SHP77 (cell line): ENCODE data around the gene NRTN.
A peak's percentile ranks its signal among the peaks of the same experiment; 100 is the strongest.
"Not testable (repeated sequence)": the region's sequence is repeated elsewhere in the genome, so short reads cannot be mapped to it uniquely, and the experiment has no call there.

Source experiments
- DNase-seq, 2 experiments: peaks; one replicate each; lab custom pipeline; 2025; lab: John Stamatoyannopoulos, UW

Gene NRTN

GRCh38 chr19:5804516-5805461 is at the start of gene NRTN:
TSS of gene NRTN (plus strand) at chr19:5805067. CDS start at chr19:5824166, 19,099 bp downstream.
- DNase-seq, result peak; percentile 36 to 48

GRCh38 chr19:5762608-5763217 is 42.2 kb upstream of the NRTN start:
- no peak for DNase-seq

- DNase-seq, result no peak
These were observed 39.6 kb upstream of the NRTN start for GRCh38 chr19:5765220-5765619.

GRCh38 chr19:5767949-5768348 is 36.9 kb upstream of the NRTN start:
- DNase-seq, result no peak

- DNase-seq, result no peak
These were observed 32.5 kb upstream of the NRTN start for GRCh38 chr19:5772416-5772815.

- DNase-seq, result no peak
These were observed 31.6 kb upstream of the NRTN start for GRCh38 chr19:5773276-5773675.

GRCh38 chr19:5774921-5775320 is 29.9 kb upstream of the NRTN start:
- no peak for DNase-seq

- DNase-seq, result no peak
These were observed 29.1 kb upstream of the NRTN start for GRCh38 chr19:5775668-5776309.

- no peak for DNase-seq
These were observed 26.5 kb upstream of the NRTN start for GRCh38 chr19:5778402-5778801.

- DNase-seq, result not testable (repeated sequence)
These were observed 24.0 kb upstream of the NRTN start for GRCh38 chr19:5780916-5781315.

GRCh38 chr19:5782322-5782721 is 22.5 kb upstream of the NRTN start:
- no peak for DNase-seq

GRCh38 chr19:5782945-5783919 is 21.6 kb upstream of the NRTN start:
- DNase-seq, result no peak

GRCh38 chr19:5784581-5785147 is 20.2 kb upstream of the NRTN start, which contains the start of gene PRR22:
TSS of gene PRR22 (minus strand) at chr19:5784746. CDS start at chr19:5784660, 86 bp downstream.
- no peak for DNase-seq

GRCh38 chr19:5785423-5785822 is 19.4 kb upstream of the NRTN start:
- DNase-seq, result no peak

GRCh38 chr19:5786593-5787408 is 18.1 kb upstream of the NRTN start:
- no peak for DNase-seq

GRCh38 chr19:5787409-5788182 is 17.3 kb upstream of the NRTN start:
- DNase-seq, result no peak

GRCh38 chr19:5788422-5788821 is 16.4 kb upstream of the NRTN start:
- no peak for DNase-seq

GRCh38 chr19:5789351-5789761 is 15.5 kb upstream of the NRTN start:
- DNase-seq, result no peak

GRCh38 chr19:5789886-5790558 is 14.8 kb upstream of the NRTN start:
- no peak for DNase-seq
